ENCODE data around the gene ITM2B. TPM values are rescaled to one million over a fixed set of nuclear protein-coding genes. Genes with fewer than 3 reads are reported as not detected.

Gene ITM2B
- total and polyA plus RNA-seq, 2 donors (not counting 1 experiment from before 2014, with no cell fraction given), result 122 to 177 TPM

DNA sequence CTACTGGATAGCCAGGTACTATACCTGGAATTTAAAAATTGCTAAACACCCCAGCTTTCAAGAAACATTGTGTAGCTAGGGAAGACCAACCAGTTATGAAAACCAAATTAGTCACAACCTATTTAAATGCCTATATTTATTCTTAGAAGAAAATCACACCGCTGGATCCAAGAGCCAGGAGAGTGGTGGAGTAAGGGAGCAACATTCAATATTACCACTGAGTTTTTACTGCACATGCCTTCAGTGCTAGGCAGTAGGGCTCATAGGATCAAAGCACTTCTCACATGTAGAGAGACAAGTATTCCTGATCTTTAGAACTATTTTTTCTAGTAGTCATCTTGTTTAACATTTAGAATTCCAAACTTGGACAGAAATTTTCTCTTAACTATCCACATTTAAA, 11.2 kb downstream of the ITM2B start:
- Histone ChIP-seq H3K4me3 (ENCODE audit: control extremely low read depth in 1 of 5, extremely low read depth in 1 of 5, insufficient read depth in 1 of 5, low read depth in 2 of 5, low read length in 4 of 5) (no peak overlapping the region), H3K27ac (ENCODE audit: low read length in 2 of 2) (peak overlapping the region in 1 of 2 donors; percentile 13), H3K27me3 (replicated peaks in 1 of 4; ENCODE audit: control extremely low read depth in 1 of 4, control insufficient read depth in 3 of 4, insufficient read depth in 4 of 4, low read length in 3 of 4) (no peaks in the 10 kb centered on the region), H4K20me1 (ENCODE audit: control insufficient read depth, insufficient read depth, low read length, poor library complexity, severe bottlenecking) (peaks cover 63% of the 10 kb centered on the region), H3K4me1 (ENCODE audit: control insufficient read depth in 2 of 2, insufficient read depth in 2 of 2, low read length in 2 of 2) (peaks cover 3 to 11% of the 10 kb centered on the region in 2 donors), H3K4me2 (replicated peaks; ENCODE audit: low read depth, low read length, poor library complexity, severe bottlenecking) (no peak overlapping the region), H2AFZ (ENCODE audit: insufficient read depth, low read depth, low read length, poor library complexity, severe bottlenecking) (no peak overlapping the region), H3K79me2 (ENCODE audit: control insufficient read depth, insufficient read depth, low read length) (peaks cover 95% of the 10 kb centered on the region), H3K9ac (ENCODE audit: low read length) (no peak overlapping the region), H3K9me3 (ENCODE audit: control extremely low read depth in 1 of 3, control insufficient read depth in 2 of 3, insufficient read depth in 1 of 3, low read length in 2 of 3) (no peaks in the 10 kb centered on the region), H3K36me3 (replicated peaks in 1 of 2; ENCODE audit: control extremely low read depth in 1 of 2, control insufficient read depth in 1 of 2, extremely low read depth in 1 of 2, insufficient read depth in 2 of 2, low read length in 1 of 2) (peaks cover 0 to 14% of the 10 kb centered on the region in 2 experiments)
- peaks cover 46% of the 10 kb centered on the region for H3K4me1 Mint-ChIP-seq
- DNase-seq (no peak), ATAC-seq (ENCODE audit: low read depth) (no peak)
- TF ChIP-seq, protein P1, sequence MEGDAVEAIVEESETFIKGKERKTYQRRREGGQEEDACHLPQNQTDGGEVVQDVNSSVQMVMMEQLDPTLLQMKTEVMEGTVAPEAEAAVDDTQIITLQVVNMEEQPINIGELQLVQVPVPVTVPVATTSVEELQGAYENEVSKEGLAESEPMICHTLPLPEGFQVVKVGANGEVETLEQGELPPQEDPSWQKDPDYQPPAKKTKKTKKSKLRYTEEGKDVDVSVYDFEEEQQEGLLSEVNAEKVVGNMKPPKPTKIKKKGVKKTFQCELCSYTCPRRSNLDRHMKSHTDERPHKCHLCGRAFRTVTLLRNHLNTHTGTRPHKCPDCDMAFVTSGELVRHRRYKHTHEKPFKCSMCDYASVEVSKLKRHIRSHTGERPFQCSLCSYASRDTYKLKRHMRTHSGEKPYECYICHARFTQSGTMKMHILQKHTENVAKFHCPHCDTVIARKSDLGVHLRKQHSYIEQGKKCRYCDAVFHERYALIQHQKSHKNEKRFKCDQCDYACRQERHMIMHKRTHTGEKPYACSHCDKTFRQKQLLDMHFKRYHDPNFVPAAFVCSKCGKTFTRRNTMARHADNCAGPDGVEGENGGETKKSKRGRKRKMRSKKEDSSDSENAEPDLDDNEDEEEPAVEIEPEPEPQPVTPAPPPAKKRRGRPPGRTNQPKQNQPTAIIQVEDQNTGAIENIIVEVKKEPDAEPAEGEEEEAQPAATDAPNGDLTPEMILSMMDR (IDR thresholded peaks at IDR 0.05), result no peak
- no peak for TF ChIP-seq EZH2 (IDR thresholded peaks at IDR 0.05; ENCODE audit: borderline replicate concordance, insufficient read depth, low read depth, low read length, poor library complexity, severe bottlenecking)
- ChIA-PET CTCF (interaction anchor here (1.3 kb wide), 1 partner anchor 11 kb away, joined by 3 read pairs; no protein-coding TSS in a partner anchor), POLR2A (no interaction called here)
- intact Hi-C loops (cut with micrococcal nuclease), result no loop called here
- WGBS (ENCODE audit: insufficient coverage), result no CpG with 5 or more reads among the region's 1 CpG
- H3K27ac Mint-ChIP-seq, result no peak overlapping the region
- H3K27me3 Mint-ChIP-seq, result no peaks in the 10 kb centered on the region
- H3K9me3 Mint-ChIP-seq (ENCODE audit: insufficient read depth), result no peaks in the 10 kb centered on the region
- H3K4me3 Mint-ChIP-seq, result no peak overlapping the region

DNA sequence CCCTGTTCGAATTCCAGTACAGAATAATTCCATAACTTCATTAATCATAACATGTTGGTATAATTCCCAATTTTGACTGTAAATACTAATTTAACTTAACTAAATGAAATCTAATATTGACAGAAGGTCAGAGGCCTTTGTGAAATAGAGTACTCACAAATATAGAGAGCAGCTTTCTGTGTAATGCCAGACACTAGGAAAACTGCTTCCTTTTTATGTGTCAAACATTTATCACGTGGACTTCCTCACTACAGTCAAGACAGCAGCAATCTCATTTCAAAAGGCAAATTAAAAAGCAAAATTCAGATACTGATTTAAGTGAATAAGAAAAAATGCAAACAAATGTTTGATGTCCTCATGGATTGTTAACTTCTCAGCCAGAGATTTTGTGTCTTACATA, 13.1 kb downstream of the ITM2B start:
- H3K4me3 Mint-ChIP-seq, result no peak overlapping the region

More for the DNA sequence above, 13.1 kb downstream of the ITM2B start:
- Histone ChIP-seq H3K4me3 (ENCODE audit: control extremely low read depth in 1 of 5, extremely low read depth in 1 of 5, insufficient read depth in 1 of 5, low read depth in 2 of 5, low read length in 4 of 5) (no peak overlapping the region), H4K20me1 (ENCODE audit: control insufficient read depth, insufficient read depth, low read length, poor library complexity, severe bottlenecking) (peaks cover 63% of the 10 kb centered on the region), H3K4me2 (replicated peaks; ENCODE audit: low read depth, low read length, poor library complexity, severe bottlenecking) (no peak overlapping the region), H3K9me3 (ENCODE audit: control extremely low read depth in 1 of 3, control insufficient read depth in 2 of 3, insufficient read depth in 1 of 3, low read length in 2 of 3) (no peaks in the 10 kb centered on the region), H3K9ac (ENCODE audit: low read length) (no peak overlapping the region), H3K27ac (ENCODE audit: low read length in 2 of 2) (no peak overlapping the region), H3K79me2 (ENCODE audit: control insufficient read depth, insufficient read depth, low read length) (peaks cover 96% of the 10 kb centered on the region), H3K4me1 (ENCODE audit: control insufficient read depth in 2 of 2, insufficient read depth in 2 of 2, low read length in 2 of 2) (peaks cover 3 to 8% of the 10 kb centered on the region in 2 donors), H2AFZ (ENCODE audit: insufficient read depth, low read depth, low read length, poor library complexity, severe bottlenecking) (no peak overlapping the region), H3K36me3 (replicated peaks in 1 of 2; ENCODE audit: control extremely low read depth in 1 of 2, control insufficient read depth in 1 of 2, extremely low read depth in 1 of 2, insufficient read depth in 2 of 2, low read length in 1 of 2) (peaks cover 0 to 10% of the 10 kb centered on the region in 2 experiments), H3K27me3 (replicated peaks in 1 of 4; ENCODE audit: control extremely low read depth in 1 of 4, control insufficient read depth in 3 of 4, insufficient read depth in 4 of 4, low read length in 3 of 4) (no peaks in the 10 kb centered on the region)
- Mint-ChIP-seq H3K27me3 (no peaks in the 10 kb centered on the region), H3K9me3 (ENCODE audit: insufficient read depth) (no peaks in the 10 kb centered on the region), H3K27ac (no peak overlapping the region), H3K4me1 (peaks cover 41% of the 10 kb centered on the region)
- no peak for ATAC-seq (ENCODE audit: low read depth)
- DNase-seq, result no peak
- POLR2A ChIA-PET, result interaction anchor here (0.7 kb wide), 1 partner anchor 1650 kb away, joined by 3 read pairs; no protein-coding TSS in a partner anchor
- CTCF ChIA-PET, result no interaction called here
- TF ChIP-seq, protein P1 (IDR thresholded peaks at IDR 0.05), result no peak
- no peak for TF ChIP-seq EZH2 (IDR thresholded peaks at IDR 0.05; ENCODE audit: borderline replicate concordance, insufficient read depth, low read depth, low read length, poor library complexity, severe bottlenecking)
- intact Hi-C loops (cut with micrococcal nuclease), result no loop called here
- WGBS (ENCODE audit: insufficient coverage), result no CpG with 5 or more reads among the region's 2 CpGs
